KG1 (cell line): ENCODE results near the gene ABCC4.
A peak's percentile ranks its signal among the peaks of the same experiment; 100 is the strongest.
"Not testable (repeated sequence)": the region's sequence is repeated elsewhere in the genome, so short reads cannot be mapped to it uniquely, and the experiment has no call there.

Experiments used
- DNase-seq: peaks from one replicate; lab custom pipeline; 2025; lab: John Stamatoyannopoulos, UW

The ABCC4 gene

DNA sequence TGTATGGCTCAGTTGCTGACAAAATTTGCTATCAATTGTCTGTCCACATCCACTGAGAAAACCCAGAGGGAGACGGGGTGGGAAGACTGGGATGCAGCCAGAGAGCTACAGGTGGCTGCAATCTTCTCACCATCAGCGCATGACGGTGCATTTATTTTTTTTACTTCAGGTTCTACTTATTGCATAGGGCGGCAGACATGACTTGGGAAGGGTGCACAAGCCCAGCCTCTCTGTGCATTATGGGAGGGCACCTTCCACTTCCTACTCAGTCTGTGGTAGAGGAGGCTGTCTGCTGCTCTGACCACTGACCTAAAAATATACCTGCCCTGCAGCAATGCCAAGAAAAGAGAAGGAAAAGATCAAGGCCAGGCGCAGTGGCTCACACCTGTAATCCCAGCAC is 73.1 kb downstream of the ABCC4 start:
- DNase-seq = no peak

DNA sequence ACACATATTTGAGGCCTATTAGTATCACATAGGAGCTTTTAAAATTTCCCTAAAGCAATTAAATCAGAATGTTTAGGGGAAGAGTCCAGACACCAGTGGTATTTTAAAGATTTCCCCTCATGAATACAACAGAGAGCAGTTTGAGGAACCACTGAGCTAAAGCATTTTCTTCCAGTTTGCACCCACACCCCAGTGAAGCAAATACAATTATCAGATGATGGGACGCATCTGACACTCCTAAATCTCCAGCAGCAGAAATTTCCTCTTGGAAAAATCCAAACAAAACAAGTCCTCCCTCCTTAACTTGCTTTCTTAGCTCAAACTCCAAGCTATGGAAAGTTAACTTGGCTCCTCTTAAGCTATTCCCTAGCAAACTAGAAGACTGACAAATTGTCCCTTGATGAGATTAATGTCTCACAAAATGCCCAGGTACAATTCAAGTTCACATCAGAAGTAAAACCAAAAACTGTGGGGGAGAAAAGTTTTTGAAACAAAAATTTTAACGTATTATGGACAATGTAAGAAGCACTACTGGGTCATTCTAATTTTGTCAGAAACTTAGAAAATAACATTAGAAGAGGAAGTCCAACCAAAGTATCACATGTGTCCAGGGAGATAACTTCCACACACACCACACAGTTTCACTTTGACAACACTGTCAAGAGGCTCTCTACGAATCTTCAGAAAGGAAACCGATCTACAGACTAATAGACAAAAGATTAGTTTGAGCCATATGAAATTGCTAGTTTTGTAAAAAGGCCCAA is 74.1 kb downstream of the ABCC4 start:
- peak; percentile 65 for DNase-seq

DNA sequence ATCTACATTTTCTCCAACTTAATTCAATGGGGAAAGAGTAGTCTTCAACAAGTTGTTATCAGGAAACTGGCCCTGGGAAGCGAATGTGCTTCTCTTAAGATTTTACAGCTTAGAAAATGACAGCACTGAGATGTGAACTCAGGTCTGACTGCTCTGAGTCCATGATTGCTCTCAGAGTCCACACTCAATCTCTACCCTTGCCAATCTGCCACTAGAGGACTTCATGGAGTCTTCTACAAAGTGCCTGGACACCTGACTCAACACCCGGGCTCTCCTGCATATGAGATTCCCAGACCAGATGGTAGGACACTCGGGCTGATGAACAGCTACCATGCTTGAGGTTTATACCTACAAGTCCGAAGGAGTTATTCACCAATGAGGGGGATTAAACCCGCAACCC is 74.8 kb downstream of the ABCC4 start:
- no peak for DNase-seq

GRCh38 chr13:95226050-95226449 is 75.2 kb downstream of the ABCC4 start:
- DNase-seq = no peak

DNA sequence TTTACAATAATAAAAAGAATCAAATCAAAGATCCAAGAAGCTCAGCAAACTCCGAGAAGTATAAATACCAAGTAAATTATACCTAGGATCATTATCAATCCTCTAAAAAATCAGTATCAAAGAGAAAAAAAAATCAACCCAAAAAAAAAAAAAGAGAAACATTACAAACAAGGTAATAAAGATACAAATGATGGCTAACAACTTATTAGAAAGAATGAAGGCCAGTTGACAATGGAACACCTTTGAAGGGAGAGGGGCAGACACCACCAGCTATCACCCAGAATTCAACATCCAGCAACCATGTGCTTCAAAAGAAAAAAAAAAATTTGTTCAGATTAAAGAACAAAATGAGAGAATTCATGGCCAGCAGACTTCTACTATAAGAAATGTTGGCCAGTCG is 77.2 kb downstream of the ABCC4 start:
- no peak for DNase-seq

DNA sequence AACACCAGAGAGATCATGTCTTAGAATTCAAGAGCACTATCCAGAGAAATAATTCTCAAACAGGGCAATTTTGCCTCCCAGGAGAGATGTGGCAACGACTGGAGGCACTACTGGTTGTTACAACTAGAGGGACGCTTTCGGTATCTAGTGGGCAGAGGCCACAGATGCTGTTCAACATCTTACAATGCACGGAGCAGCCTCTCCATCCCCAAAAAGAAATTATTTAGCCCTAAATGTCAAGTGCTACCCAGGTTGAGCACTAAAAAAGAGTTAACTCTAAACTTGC is 78.6 kb downstream of the ABCC4 start:
- no peak for DNase-seq

GRCh38 chr13:95221971-95222732 is 79.1 kb downstream of the ABCC4 start:
- DNase-seq = no peak

DNA sequence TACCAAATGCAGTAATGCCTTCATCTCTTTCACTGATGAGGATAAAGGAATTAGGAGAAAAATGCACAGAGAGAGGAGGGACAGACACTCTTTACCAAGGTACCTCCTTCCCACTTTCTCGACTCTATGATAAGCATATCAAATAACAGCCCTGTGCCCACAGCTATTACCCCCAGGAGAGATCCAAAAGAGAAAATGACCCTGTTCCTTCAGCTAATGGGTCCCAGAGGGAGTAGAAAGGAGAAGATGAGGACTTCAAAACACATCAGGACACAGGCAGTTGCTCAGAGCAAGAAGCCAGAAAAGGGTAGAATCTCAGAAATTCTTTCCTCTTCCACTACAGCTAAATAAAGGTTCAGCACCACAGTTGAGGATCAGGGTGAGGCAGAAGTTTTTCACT is 80.6 kb downstream of the ABCC4 start:
- no peak for DNase-seq

DNA sequence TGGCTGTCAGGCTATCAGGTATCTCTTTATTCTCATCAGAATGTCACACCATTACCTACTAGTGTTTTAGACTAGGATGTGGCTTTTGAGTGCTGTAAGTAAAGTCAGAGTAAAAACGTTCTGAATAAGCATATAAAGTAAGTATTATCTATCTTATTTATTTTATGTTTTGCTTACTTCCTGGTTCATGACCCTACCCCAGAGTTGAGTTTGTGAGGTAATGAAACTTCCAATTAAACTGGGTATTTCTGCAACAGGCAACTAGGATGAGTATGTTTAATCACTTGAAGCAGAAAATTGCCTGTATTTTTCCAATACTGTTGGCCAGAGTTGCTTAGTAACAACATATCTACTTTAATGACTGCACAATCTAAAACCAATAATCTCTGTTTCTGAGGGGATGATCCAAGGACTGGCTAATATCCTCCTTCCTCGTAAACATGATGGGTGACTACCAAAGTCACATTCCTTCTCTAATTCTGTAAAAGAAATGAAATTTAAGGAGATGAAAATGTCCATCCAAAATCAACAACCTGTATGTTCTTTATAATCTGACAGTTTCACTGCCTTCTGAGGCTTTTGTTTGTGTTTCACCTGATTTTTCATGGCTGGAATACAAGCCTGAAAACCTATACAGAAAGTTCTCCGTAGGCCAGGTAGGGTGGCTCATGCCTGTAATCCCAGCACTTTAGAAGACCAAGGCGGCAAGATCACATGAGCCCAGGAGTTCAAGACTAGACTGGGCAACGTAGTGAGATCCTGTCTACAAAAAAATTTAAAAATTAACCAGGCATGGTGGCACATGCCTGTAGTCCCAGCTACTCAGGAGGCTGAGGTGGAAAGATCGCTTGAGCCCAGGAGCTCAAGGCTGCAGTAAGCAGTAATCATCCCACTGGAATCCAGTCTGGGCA is 83.1 kb downstream of the ABCC4 start:
- DNase-seq = no peak

- DNase-seq = no peak
Observed at GRCh38 chr13:95216182-95216581, 85.1 kb downstream of the ABCC4 start.

DNA sequence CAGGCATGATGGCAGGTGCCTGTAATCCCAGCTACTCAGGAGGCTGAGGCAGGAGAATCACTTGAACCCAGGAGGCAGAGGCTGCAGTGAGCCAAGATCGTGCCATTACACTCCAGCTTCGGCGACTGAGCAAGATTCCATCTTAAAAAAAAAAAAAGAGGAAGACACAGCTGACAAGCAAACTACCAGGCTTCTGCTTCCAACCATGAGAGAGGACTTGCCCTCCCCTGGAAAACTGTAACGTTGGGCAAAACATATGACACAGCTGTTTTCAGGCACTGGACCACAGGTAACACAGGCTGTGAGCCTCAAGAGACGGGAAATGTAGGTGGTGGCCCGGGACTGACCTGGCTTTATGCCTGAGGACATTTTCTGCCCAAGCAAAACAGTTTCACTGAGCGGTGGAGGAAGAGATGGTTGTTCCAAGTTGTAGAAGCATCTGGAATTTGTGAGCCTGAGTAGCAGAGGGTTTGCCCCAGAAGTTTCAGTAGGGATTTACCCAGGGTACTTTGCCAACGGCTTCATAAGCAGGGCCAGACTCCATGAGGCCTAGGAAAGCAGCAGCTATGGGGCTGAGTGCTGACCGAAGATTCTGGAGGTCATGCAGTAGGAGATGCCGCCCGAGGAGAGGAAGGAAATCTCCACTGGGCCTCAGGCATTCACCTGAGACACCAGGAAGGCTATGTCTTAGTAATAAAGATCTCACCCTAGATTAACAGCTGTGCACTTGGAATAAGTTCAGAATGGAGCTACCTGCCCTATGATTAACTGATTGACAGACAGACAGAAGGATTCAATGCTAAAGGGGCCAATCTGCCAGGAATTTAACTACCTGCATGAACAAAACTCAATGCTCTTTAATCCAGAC is 88.0 kb downstream of the ABCC4 start:
- no peak for DNase-seq

- no peak for DNase-seq
Observed at GRCh38 chr13:95209109-95209508, 92.1 kb downstream of the ABCC4 start.

- no peak for DNase-seq
Observed at GRCh38 chr13:95207769-95208366, 93.4 kb downstream of the ABCC4 start.

DNA sequence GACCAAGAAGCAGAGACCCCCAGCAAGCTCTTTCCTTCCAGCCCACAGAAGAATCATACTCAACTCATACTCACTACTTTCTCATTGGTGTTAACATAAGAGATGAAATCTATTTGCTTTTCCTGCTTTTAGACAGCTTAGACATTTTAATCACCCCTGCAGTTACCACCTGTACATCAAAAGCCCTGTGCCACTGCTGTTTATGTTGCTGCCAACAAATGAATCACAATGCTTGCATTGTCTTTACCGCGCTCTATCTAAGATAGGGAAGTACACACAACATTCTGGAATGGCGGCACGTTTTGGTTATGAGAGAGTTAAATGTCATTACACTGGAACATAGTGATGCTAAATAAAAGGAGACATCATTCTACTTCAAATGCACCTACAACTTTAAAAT is 95.1 kb downstream of the ABCC4 start:
- no peak for DNase-seq

GRCh38 chr13:95204231-95204765 is 97.0 kb downstream of the ABCC4 start:
- no peak for DNase-seq

DNA sequence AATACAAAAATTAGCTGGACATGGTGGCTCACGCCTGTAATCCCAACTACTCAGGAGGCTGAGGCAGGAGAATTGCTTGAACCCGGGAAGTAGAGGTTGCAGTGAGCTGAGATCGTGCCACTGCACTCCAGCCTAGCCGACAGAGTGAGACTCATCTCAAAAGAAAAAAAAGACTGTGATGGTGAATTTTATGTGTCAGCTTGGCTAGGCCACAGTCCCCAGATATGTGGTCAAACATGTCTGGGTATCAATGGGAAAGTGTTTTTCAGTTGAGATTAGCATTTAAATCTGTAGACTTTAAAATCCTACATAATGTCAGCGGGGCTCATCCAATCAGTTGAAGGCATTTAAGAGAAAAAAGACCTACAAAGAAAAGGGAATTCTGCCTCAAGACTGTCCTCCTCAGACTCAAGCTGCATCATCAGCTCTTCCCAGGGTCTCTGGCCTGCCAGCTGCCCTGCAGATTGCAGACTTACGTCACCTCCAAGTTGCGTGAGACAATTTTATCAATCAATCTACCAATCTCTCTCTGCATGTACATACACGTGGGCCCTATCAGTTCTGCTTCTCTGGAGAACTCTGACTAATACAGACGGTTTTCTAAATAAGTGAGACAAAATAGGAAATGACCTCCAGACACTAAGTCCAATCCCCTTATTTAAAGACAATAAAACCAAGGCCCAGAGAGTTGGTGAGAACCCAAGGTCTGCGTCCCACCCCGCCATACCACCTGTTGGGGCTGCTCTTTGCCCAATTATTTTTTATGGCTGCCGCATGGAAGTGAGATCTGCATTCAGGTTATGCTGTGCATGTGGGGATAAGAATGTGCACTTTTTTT is 99.2 kb downstream of the ABCC4 start:
- no peak for DNase-seq

- not testable (repeated sequence) for DNase-seq
Observed at GRCh38 chr13:95200386-95200957, 100.8 kb downstream of the ABCC4 start.

- no peak for DNase-seq
Observed at GRCh38 chr13:95199896-95200295, 101.4 kb downstream of the ABCC4 start.

- not testable (repeated sequence) for DNase-seq
Observed at GRCh38 chr13:95198606-95199005, 102.6 kb downstream of the ABCC4 start.

GRCh38 chr13:95197548-95197947 is 103.7 kb downstream of the ABCC4 start:
- DNase-seq = no peak
